ENCODE measurements around the gene MAU2. TPM values are rescaled to one million over a fixed set of nuclear protein-coding genes. Genes with fewer than 3 reads are reported as not detected.

The MAU2 gene, protein sequence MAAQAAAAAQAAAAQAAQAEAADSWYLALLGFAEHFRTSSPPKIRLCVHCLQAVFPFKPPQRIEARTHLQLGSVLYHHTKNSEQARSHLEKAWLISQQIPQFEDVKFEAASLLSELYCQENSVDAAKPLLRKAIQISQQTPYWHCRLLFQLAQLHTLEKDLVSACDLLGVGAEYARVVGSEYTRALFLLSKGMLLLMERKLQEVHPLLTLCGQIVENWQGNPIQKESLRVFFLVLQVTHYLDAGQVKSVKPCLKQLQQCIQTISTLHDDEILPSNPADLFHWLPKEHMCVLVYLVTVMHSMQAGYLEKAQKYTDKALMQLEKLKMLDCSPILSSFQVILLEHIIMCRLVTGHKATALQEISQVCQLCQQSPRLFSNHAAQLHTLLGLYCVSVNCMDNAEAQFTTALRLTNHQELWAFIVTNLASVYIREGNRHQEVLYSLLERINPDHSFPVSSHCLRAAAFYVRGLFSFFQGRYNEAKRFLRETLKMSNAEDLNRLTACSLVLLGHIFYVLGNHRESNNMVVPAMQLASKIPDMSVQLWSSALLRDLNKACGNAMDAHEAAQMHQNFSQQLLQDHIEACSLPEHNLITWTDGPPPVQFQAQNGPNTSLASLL
- total RNA-seq = 10 to 100 TPM; 59.2 to 63.6 (median 62.8) TPM

GRCh38 chr19:19320361-19321140 lies at the start of gene MAU2, which contains the start of gene SUGP1:
MAU2 (plus strand) TSS chr19:19320829; CDS start chr19:19320860, 31 bp downstream.
SUGP1 (minus strand) TSS chr19:19320509; CDS start chr19:19320496, 13 bp downstream.
- ATAC-seq (peak; percentile 93 to 94), DNase-seq (peak; percentile 85)
- H3K4me1 Mint-ChIP-seq (ENCODE audit: low read depth) = peaks cover 36% of the 10 kb centered on the region
- peaks cover 14% of the 10 kb centered on the region for H3K36me3 Mint-ChIP-seq (ENCODE audit: insufficient read depth)
- H3K4me3 Mint-ChIP-seq = peak within 1 kb of the TSS; percentile 95
- no peaks in the 10 kb centered on the region for H3K27me3 Mint-ChIP-seq (ENCODE audit: low read depth)
- no peaks in the 10 kb centered on the region for H3K9me3 Mint-ChIP-seq

DNA sequence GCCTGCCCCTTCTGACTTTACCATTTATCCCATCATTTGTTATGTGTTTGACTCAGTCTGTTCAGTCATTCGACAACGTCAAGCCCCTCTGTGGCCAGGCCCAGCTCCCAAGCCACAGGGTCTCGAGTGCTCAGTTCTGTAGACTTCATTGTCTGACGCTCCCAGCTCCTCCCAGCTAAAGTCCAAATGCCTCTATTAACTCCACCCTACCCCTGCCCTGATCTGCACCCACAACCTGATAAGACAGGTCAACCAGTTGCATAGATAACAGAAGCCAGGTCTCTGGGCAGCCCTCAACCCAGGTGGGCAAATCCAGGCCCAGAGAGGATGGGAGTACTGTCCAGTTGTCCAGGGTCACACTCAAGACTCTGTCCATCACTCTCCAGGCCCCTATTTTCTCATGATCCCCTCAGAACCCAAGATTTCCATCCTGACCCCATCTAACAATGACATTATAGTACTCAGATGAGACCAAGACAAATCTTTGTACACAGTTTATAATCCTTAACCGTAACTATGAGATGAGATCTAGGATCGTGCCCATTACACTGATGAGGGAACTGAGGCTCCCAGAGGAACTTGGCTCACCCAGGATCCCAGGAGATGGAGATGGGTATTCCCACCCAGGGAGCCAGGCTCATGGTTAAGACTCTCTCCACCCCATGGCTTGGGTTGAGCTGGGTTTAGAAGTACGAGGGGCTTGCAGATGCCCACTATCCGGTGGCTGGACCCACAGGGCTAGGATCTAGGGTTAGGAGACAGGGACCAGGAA lies 48.6 kb upstream of the MAU2 start:
- H3K4me1 Mint-ChIP-seq (ENCODE audit: low read depth) = peaks cover 10% of the 10 kb centered on the region
- no peak overlapping the region for H3K4me3 Mint-ChIP-seq
- H3K27me3 Mint-ChIP-seq (ENCODE audit: low read depth) = peaks cover 14% of the 10 kb centered on the region
- ATAC-seq (no peak), DNase-seq (no peak)
- no peaks in the 10 kb centered on the region for H3K9me3 Mint-ChIP-seq
- H3K36me3 Mint-ChIP-seq (ENCODE audit: insufficient read depth) = peaks cover 8% of the 10 kb centered on the region

DNA sequence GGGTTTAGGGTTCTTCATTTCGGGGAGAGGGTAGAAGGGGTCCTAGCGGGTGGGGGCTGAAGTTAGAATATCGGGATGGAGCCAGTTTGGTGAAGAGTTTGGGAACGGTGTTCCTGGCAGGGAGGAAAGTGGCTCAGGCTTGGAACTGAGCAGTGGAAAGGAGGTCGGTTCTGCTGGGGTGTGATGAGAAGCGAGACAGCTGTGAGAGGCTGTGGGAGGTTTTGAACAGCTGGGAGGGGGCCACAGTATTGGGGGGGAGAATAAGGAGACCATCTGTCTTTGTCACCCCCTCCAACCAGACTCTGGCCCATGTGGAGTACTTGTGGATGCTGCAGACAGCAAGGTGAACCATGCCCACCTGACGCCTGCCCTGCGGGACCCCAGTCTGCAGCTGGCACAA lies 46.5 kb upstream of the MAU2 start:
- Mint-ChIP-seq H3K4me1 (ENCODE audit: low read depth) (peaks cover 10% of the 10 kb centered on the region), H3K36me3 (ENCODE audit: insufficient read depth) (peaks cover 16% of the 10 kb centered on the region), H3K4me3 (no peak overlapping the region), H3K9me3 (no peaks in the 10 kb centered on the region), H3K27me3 (ENCODE audit: low read depth) (peaks cover 14% of the 10 kb centered on the region)
- DNase-seq (no peak), ATAC-seq (no peak)

DNA sequence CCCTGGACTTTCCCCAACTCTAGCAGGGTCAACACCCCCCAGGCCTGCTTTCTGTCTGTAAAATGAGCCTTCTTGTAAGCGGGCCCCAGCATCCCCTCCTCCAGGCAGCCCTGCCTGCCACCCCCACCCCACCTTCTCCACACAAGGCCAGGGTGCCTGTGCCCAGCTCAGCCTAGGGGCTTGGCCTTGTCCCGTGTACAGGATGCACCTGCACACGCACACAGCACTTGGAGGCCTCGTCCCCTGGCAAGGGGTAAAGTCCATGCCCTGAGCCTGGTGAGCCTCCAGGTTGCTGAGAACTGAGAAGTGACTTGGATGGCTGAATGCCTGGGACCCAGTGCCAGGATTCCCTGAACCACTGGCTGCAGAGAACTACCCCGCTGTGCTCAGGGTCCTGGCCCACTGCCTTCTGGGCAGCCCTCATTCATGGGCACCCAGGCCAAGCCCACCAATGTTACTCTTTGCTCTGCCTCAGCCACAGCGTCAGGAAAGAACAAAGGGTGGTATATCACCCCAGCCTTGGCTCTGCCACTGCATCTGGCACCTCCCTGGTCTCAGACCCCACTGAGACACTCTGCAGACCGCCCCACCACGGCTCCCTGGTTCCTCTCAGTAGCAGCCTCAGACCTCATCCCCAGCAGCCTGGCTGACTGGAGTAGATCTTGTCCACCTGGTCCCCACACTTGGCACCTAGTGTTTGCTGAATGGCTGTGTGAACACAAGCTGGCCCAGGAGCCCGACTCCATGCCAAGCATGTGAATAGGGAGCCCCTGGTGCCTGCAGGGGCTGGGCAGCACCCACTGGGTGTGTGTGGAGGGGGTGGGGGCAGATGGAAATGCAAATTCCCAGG lies 45.7 kb upstream of the MAU2 start:
- peaks cover 19% of the 10 kb centered on the region for H3K36me3 Mint-ChIP-seq (ENCODE audit: insufficient read depth)
- no peak overlapping the region for H3K4me3 Mint-ChIP-seq
- ATAC-seq (no peak), DNase-seq (no peak)
- peaks cover 14% of the 10 kb centered on the region for H3K27me3 Mint-ChIP-seq (ENCODE audit: low read depth)
- H3K4me1 Mint-ChIP-seq (ENCODE audit: low read depth) = peaks cover 10% of the 10 kb centered on the region
- no peaks in the 10 kb centered on the region for H3K9me3 Mint-ChIP-seq

- ATAC-seq = no peak
Measured at GRCh38 chr19:19276386-19276785, 44.2 kb upstream of the MAU2 start.

DNA sequence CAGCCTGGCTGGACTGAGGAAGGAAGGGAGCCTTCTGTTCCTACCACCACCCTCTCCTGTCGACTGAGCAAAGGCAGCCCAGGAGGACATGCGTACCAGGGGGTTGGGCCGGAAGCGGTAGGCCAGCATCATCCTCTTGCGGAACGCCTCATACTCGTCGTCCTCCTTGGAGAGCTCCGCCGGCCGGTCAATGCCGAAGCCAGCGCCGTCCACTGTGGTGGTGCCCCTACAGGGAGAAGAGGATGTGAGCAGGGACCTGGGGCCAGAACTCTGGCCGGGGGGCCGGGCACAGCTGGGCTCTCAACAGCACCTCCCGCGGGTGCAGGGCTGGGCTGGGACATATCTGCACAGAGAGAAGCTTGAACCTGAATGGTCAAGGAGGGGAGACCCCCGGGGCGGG lies 43.8 kb upstream of the MAU2 start:
- Mint-ChIP-seq H3K4me1 (ENCODE audit: low read depth) (peaks cover 10% of the 10 kb centered on the region), H3K9me3 (no peaks in the 10 kb centered on the region), H3K4me3 (no peak overlapping the region), H3K36me3 (ENCODE audit: insufficient read depth) (peaks cover 28% of the 10 kb centered on the region), H3K27me3 (ENCODE audit: low read depth) (peaks cover 14% of the 10 kb centered on the region)
- no peak for DNase-seq
- no peak for ATAC-seq

More at GRCh38 chr19:19276386-19276785, 44.2 kb upstream of the MAU2 start:
- peaks cover 14% of the 10 kb centered on the region for H3K27me3 Mint-ChIP-seq (ENCODE audit: low read depth)
- no peak for DNase-seq
- H3K36me3 Mint-ChIP-seq (ENCODE audit: insufficient read depth) = peaks cover 24% of the 10 kb centered on the region
- H3K4me1 Mint-ChIP-seq (ENCODE audit: low read depth) = peaks cover 10% of the 10 kb centered on the region
- no peak overlapping the region for H3K4me3 Mint-ChIP-seq
- no peaks in the 10 kb centered on the region for H3K9me3 Mint-ChIP-seq

DNA sequence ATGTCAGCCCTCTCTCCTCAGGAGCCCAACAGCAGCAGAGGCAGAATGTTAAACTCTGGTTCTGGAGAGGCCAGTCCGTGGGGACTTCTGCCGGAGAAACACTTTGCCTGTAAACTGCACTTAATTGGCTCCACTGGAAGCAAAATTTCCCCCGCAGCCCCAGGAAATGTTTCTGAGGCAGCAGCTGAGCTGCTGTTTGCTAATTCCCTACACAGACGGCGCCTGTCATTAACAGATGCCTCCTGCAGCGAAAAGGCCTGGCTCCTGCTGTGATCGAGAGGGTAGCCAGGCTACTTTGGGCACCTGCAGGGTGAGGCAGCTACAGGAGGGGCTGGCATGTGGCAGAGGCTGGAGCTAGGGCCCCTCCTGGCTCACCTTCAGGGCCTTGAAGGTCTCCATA lies 42.3 kb upstream of the MAU2 start:
- Mint-ChIP-seq H3K9me3 (no peaks in the 10 kb centered on the region), H3K4me1 (ENCODE audit: low read depth) (peaks cover 8% of the 10 kb centered on the region), H3K4me3 (no peak overlapping the region), H3K36me3 (ENCODE audit: insufficient read depth) (peaks cover 30% of the 10 kb centered on the region), H3K27me3 (ENCODE audit: low read depth) (peaks cover 12% of the 10 kb centered on the region)
- DNase-seq (no peak), ATAC-seq (no peak)

DNA sequence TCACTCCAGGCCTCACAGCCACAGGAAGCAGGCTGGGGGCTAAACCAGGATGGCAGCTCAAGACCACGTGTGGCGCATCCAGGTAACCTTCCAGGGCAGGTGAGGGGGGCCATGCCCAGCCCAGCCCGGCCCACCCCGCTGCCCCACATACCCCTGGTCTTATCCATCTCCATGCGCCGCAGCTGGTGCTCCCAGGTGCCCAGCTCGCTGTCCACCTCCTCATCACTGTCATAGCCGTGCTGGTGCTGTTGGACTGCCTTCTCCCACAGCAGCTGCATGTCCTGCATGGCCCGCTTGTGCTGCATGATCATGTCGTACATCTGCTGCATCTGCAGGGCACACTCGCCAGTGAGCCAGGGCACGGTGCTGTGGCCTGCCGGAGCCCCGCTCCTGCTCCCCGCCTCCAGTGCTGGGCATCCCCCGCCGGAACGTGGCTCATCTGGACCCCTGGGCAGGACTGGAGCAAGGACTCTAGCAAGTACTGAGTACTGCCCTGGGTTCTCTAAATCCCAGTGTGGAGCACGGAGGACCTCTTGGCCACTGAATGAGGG lies 41.5 kb upstream of the MAU2 start:
- Mint-ChIP-seq H3K4me3 (no peak overlapping the region), H3K36me3 (ENCODE audit: insufficient read depth) (peaks cover 34% of the 10 kb centered on the region), H3K9me3 (no peaks in the 10 kb centered on the region), H3K27me3 (ENCODE audit: low read depth) (peaks cover 4% of the 10 kb centered on the region), H3K4me1 (ENCODE audit: low read depth) (no peaks in the 10 kb centered on the region)
- no peak for ATAC-seq
- no peak for DNase-seq

GRCh38 chr19:19279853-19280252 lies 40.8 kb upstream of the MAU2 start:
- ATAC-seq (no peak), DNase-seq (no peak)
- Mint-ChIP-seq H3K9me3 (no peaks in the 10 kb centered on the region), H3K4me1 (ENCODE audit: low read depth) (no peaks in the 10 kb centered on the region), H3K4me3 (no peak overlapping the region), H3K27me3 (ENCODE audit: low read depth) (no peaks in the 10 kb centered on the region), H3K36me3 (ENCODE audit: insufficient read depth) (peaks cover 39% of the 10 kb centered on the region)

DNA sequence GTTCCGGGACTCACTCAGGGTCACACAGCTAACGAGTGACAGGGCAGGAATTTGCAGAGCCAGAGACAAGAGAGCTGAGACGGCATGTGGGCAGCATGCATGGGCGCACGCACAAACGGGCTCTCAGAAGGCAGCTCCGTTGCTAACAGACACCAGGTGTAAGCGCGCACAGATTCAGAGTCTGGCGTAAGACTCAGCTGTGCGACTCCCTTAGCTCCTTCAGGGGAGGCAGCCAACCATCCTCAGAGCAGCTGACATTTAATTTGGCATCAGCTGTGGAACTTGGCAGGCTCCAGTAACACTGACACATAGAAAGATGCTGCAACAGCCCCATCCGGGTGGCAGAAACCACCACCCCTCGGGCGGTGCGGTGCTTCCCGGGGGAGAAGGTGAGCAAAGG lies 40.1 kb upstream of the MAU2 start:
- Mint-ChIP-seq H3K4me1 (ENCODE audit: low read depth) (no peaks in the 10 kb centered on the region), H3K4me3 (no peak overlapping the region), H3K36me3 (ENCODE audit: insufficient read depth) (peaks cover 39% of the 10 kb centered on the region), H3K27me3 (ENCODE audit: low read depth) (no peaks in the 10 kb centered on the region), H3K9me3 (no peaks in the 10 kb centered on the region)
- ATAC-seq (no peak), DNase-seq (no peak)

DNA sequence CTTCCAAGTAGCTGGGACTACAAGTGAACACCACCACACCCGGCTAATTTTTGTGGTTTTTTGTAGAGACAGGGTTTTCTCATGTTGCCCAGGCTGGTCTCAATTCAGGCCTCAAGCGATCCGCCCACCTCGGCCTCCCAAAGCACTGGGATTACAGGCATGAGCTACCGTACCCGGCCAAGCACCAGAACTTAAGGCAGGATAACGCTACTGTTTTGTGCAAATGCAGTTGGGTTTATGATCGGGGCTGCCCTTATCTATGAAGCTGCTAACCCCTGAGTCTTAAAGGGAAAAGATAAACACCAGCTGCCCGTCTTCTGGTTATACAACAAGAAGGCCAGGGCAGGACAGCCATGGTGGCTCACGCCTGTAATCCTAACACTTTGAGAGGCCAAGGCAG lies 34.9 kb upstream of the MAU2 start:
- ATAC-seq (no peak), DNase-seq (no peak)
- H3K9me3 Mint-ChIP-seq = no peaks in the 10 kb centered on the region
- no peaks in the 10 kb centered on the region for H3K4me1 Mint-ChIP-seq (ENCODE audit: low read depth)
- H3K27me3 Mint-ChIP-seq (ENCODE audit: low read depth) = no peaks in the 10 kb centered on the region
- no peak overlapping the region for H3K4me3 Mint-ChIP-seq
- H3K36me3 Mint-ChIP-seq (ENCODE audit: insufficient read depth) = peaks cover 30% of the 10 kb centered on the region

DNA sequence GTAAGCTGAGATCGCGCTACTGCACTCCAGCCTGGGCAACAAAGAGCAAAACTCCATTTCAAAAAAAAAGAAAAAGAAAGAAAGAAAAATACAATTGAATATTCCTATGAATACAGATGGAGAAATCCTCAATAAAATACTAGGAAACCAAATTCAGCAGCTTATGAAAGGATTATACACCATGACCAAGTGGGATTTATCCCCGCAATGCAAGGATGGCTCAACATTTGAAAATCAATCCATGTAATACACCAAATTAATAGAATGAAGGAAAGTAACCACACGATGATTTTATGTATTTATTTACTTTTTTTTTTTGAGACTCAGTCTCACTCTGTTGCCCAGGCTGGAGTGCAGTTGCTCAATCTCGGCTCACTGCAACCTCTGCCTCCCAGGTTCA lies 28.0 kb upstream of the MAU2 start:
- no peaks in the 10 kb centered on the region for H3K27me3 Mint-ChIP-seq (ENCODE audit: low read depth)
- DNase-seq (no peak), ATAC-seq (no peak)
- no peaks in the 10 kb centered on the region for H3K9me3 Mint-ChIP-seq
- H3K4me3 Mint-ChIP-seq = no peak overlapping the region
- H3K36me3 Mint-ChIP-seq (ENCODE audit: insufficient read depth) = peaks cover 38% of the 10 kb centered on the region
- H3K4me1 Mint-ChIP-seq (ENCODE audit: low read depth) = no peaks in the 10 kb centered on the region

DNA sequence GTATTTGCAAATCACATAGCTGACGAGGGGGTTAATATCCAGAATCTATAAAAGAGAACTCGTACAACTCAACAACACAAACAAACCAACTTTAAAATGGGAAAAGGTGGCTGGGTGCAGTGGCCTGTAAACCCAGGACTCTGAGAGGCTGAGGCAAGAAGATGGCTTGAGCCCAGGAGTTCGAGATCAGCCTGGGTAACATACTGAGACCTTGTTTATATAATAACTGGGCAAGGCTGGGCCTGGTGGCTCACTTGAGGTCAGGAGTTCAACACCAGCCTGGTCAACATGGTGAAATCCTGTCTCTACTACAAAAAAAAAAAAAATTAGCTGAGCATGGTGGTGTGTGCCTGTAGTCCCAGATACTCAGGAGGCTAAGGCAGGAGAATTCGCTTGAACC lies 25.7 kb upstream of the MAU2 start:
- no peaks in the 10 kb centered on the region for H3K9me3 Mint-ChIP-seq
- no peak for DNase-seq
- H3K36me3 Mint-ChIP-seq (ENCODE audit: insufficient read depth) = peaks cover 37% of the 10 kb centered on the region
- H3K4me1 Mint-ChIP-seq (ENCODE audit: low read depth) = no peaks in the 10 kb centered on the region
- H3K4me3 Mint-ChIP-seq = no peak overlapping the region
- no peaks in the 10 kb centered on the region for H3K27me3 Mint-ChIP-seq (ENCODE audit: low read depth)
- ATAC-seq = no peak

All from activated T-cell treated with anti-CD3 and anti-CD28 coated beads, Interleukin-2, amount 50 U/mL, for 4 hours (primary cell).